Subcutaneous abdominal adipose tissue (tissue), 5 donors: Measurements from ENCODE around the gene SMYD5.
"Not testable (repeated sequence)": the region's sequence is repeated elsewhere in the genome, so short reads cannot be mapped to it uniquely, and the experiment has no call there.

Experiments used
- H3K27ac ChIP-seq: one replicate; pipeline ENCODE4 v1.7.0; 2013; ENCODE audit warnings: low read depth, mild to moderate bottlenecking, inconsistent platforms, low read length, moderate library complexity
- H3K27me3 ChIP-seq, 5 donors: one replicate each; pipeline ENCODE4 v1.7.0; 2013; ENCODE audit warnings: low read length in 5 of 5, inconsistent platforms in 1 of 5; ENCODE audit not compliant: control insufficient read depth in 5 of 5, insufficient read depth in 4 of 5
- H3K36me3 ChIP-seq, 5 donors: one replicate each; pipeline ENCODE4 v1.7.0; 2013; ENCODE audit warnings: low read length in 5 of 5; ENCODE audit not compliant: control insufficient read depth in 5 of 5, insufficient read depth in 5 of 5
- H3K4me1 ChIP-seq, 5 donors: one replicate each; pipeline ENCODE4 v1.7.0; 2013; ENCODE audit warnings: low read length in 5 of 5, mild to moderate bottlenecking in 3 of 5, moderate library complexity in 1 of 5; ENCODE audit not compliant: control insufficient read depth in 5 of 5, insufficient read depth in 5 of 5
- H3K4me3 ChIP-seq, 5 donors: one replicate each; pipeline ENCODE4 v1.7.0; 2013; ENCODE audit warnings: low read length in 5 of 5, low read depth in 1 of 5
- H3K9ac ChIP-seq, 5 donors: one replicate each; pipeline ENCODE4 v1.7.0; 2013; ENCODE audit warnings: low read length in 5 of 5, mild to moderate bottlenecking in 4 of 5, moderate library complexity in 3 of 5
- H3K9me3 ChIP-seq, 5 donors: one replicate each; pipeline ENCODE4 v1.7.0; 2013; ENCODE audit warnings: low read length in 5 of 5; ENCODE audit not compliant: control insufficient read depth in 5 of 5
- donor health status: healthy.
- donor health status: healthy.
- donor health status: healthy.
- donor health status: healthy.
- donor health status: healthy.

Gene SMYD5

GRCh38 chr2:73176205-73176880 lies 37.7 kb upstream of the SMYD5 start:
- peaks cover 0 to 31% (median 25%) of the 10 kb centered on the region in 5 donors for H3K4me1 ChIP-seq
- H3K36me3 ChIP-seq = no peaks in the 10 kb centered on the region
- peak overlapping the region; percentile 31 to 81 (median 77) for H3K9ac ChIP-seq
- peak overlapping the region; percentile 85 for H3K27ac ChIP-seq
- peaks cover 0 to 14% (median 6%) of the 10 kb centered on the region in 5 donors for H3K27me3 ChIP-seq
- no peaks in the 10 kb centered on the region for H3K9me3 ChIP-seq
- peak overlapping the region; percentile 60 to 84 (median 72) for H3K4me3 ChIP-seq

- H3K27ac ChIP-seq = peak overlapping the region; percentile 85
- no peaks in the 10 kb centered on the region for H3K36me3 ChIP-seq
- peaks cover 0 to 31% (median 25%) of the 10 kb centered on the region in 5 donors for H3K4me1 ChIP-seq
- H3K4me3 ChIP-seq = peak overlapping the region; percentile 60 to 84 (median 72)
- H3K9ac ChIP-seq = peak overlapping the region; percentile 31 to 81 (median 77)
- peaks cover 0 to 14% (median 6%) of the 10 kb centered on the region in 5 donors for H3K27me3 ChIP-seq
- H3K9me3 ChIP-seq = no peaks in the 10 kb centered on the region
Measured at GRCh38 chr2:73176881-73177644, 37.0 kb upstream of the SMYD5 start.

DNA sequence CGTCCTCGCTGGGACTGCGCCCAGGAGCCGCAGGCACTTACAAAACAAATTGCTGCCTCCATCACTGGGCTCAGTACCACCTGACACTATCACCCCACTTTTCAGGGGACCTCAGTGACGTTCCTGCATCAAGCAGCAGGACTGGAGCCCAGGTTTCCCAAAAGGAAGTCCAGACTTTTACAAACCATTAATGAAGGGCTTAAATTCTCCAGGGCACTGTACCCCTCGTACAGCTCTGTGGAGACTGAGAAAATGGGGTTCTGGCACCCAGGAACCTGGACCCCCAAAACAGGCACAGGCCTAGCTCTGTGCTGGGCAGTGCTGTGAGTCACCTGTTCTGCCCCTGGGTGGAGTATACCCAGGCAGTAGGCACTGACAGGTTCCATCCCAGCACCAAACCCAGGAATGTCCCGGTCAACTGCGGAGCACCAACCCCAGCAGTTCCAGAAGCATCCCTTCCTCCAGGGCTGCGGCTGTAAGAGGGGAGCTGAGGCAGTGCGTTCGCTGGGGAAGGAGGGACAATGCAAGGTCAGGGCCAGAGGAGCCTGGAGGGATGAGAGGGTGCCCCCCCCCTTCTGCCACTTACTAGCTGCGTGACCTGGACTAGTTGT lies 36.3 kb upstream of the SMYD5 start:
- peaks cover 0 to 31% (median 25%) of the 10 kb centered on the region in 5 donors for H3K4me1 ChIP-seq
- no peaks in the 10 kb centered on the region for H3K9me3 ChIP-seq
- peak overlapping the region in 1 of 5 donors; percentile 79 for H3K9ac ChIP-seq
- H3K27ac ChIP-seq = peak overlapping the region; percentile 85
- peak overlapping the region in 3 of 5 donors; percentile 72 to 84 (median 76) for H3K4me3 ChIP-seq
- H3K27me3 ChIP-seq = peaks cover 0 to 11% (median 6%) of the 10 kb centered on the region in 5 donors
- H3K36me3 ChIP-seq = no peaks in the 10 kb centered on the region

DNA sequence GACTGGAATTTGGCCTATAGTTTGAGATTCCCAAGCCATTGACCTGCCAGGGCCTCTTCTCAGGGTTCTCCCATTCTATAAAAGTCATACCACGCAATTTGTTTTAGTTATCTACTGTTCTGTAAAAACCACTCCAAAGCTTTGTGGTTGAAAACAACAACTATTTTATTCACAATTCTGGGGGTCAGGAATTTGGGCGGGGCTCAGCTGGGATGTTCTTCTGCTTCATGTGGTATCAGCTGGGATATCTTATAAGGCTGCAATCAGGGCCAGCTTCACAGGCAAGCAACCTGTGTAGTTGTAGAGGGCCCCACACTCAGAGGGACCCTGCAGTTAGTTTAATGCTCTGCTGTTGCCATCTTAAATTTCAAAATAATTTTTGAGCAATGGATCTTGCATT lies 28.1 kb upstream of the SMYD5 start:
- H3K4me3 ChIP-seq = no peak overlapping the region
- no peaks in the 10 kb centered on the region for H3K4me1 ChIP-seq
- H3K27me3 ChIP-seq = peaks cover 0 to 6% (median 0%) of the 10 kb centered on the region in 5 donors
- H3K36me3 ChIP-seq = no peaks in the 10 kb centered on the region
- peaks cover 0 to 9% (median 0%) of the 10 kb centered on the region in 5 donors for H3K9me3 ChIP-seq
- no peak overlapping the region for H3K27ac ChIP-seq
- no peak overlapping the region for H3K9ac ChIP-seq

DNA sequence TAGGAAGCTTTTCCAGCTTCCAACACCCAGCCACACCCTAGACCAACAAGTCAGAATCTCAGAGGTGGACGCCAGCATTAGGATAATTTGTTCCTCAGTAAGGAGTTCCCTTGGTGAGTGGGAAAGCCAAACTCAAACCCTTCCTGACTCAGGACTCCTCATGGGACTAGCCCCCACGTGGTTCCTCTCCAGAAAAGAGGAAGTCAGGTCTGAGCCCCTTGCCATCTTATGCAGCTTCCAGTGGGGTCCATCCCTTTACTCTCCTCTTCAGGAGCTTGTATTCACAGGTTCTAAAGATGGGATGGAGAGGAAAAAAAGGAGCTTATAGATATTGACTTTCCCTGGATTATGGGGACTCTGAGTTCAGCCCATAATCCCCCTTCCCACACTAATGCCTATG lies 26.5 kb upstream of the SMYD5 start:
- Histone ChIP-seq H3K36me3 (no peaks in the 10 kb centered on the region), H3K9ac (no peak overlapping the region), H3K9me3 (peaks cover 0 to 9% (median 0%) of the 10 kb centered on the region in 5 donors), H3K27ac (no peak overlapping the region), H3K4me3 (no peak overlapping the region), H3K27me3 (peaks cover 0 to 6% (median 0%) of the 10 kb centered on the region in 5 donors), H3K4me1 (no peaks in the 10 kb centered on the region)

- Histone ChIP-seq H3K4me3 (no peak overlapping the region), H3K9ac (no peak overlapping the region), H3K9me3 (no peaks in the 10 kb centered on the region), H3K27ac (no peak overlapping the region), H3K4me1 (peaks cover 0 to 17% (median 8%) of the 10 kb centered on the region in 5 donors), H3K27me3 (peaks cover 6 to 17% (median 8%) of the 10 kb centered on the region in 5 donors), H3K36me3 (no peaks in the 10 kb centered on the region)
Measured at GRCh38 chr2:73197579-73197978, 16.5 kb upstream of the SMYD5 start.

GRCh38 chr2:73200281-73200680 lies 13.8 kb upstream of the SMYD5 start:
- H3K9me3 ChIP-seq, H3K27ac ChIP-seq, H3K9ac ChIP-seq, H3K4me3 ChIP-seq, H3K36me3 ChIP-seq: not testable (repeated sequence)
- peaks cover 16 to 37% (median 23%) of the 10 kb centered on the region in 5 donors for H3K27me3 ChIP-seq
- peaks cover 0 to 26% (median 17%) of the 10 kb centered on the region in 5 donors for H3K4me1 ChIP-seq

GRCh38 chr2:73202156-73203054 lies 11.6 kb upstream of the SMYD5 start, which contains the start of gene NOTO:
Gene NOTO (plus strand): TSS chr2:73202574. CDS start chr2:73202667, 93 bp downstream.
- H3K27ac ChIP-seq = no peak within 1 kb of the TSS
- H3K4me1 ChIP-seq = peaks cover 0 to 26% (median 17%) of the 10 kb centered on the region in 5 donors
- H3K9me3 ChIP-seq = no peaks in the 10 kb centered on the region
- H3K27me3 ChIP-seq = peaks cover 13 to 37% (median 23%) of the 10 kb centered on the region in 5 donors
- H3K9ac ChIP-seq = peak within 1 kb of the TSS in 1 of 5 donors; percentile 4
- H3K36me3 ChIP-seq = no peaks in the 10 kb centered on the region
- H3K4me3 ChIP-seq = peak within 1 kb of the TSS in 4 of 5 donors; percentile 19 to 43 (median 30)

DNA sequence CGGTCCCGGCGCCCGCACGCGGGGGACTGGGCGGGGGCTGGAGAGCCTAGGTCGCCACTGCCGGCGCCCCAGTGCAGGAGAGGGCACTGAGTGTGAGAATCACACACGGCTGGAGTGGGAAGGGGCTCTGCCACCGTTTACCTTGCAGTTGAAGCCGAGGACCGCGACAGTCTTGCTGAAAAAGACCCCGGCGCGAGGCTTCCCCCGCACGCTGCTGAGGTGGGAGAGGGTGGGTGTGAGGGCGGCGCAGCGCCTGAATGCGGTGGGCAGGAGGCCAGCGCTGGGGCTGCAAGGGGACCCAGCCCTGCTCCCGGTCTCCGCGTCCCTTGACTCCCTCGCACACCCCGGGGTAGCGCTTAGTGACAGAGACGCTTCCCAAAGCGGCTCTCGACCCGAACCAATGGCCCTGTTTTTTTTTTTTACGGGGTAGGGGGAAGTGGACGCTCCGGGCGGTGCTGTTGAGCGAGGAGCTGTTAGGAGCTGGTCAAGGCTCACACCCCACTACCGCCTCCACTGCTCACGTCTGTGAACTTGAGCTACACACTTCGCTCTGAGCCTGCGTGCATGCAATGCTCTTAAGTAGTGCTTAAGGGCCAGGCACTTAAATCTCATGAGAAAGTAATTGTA lies 10.9 kb upstream of the SMYD5 start:
- Histone ChIP-seq H3K4me3 (peak overlapping the region in 3 of 5 donors; percentile 19 to 43 (median 39)), H3K9ac (peak overlapping the region in 1 of 5 donors; percentile 4)

More for the DNA sequence above, 10.9 kb upstream of the SMYD5 start:
- no peaks in the 10 kb centered on the region for H3K36me3 ChIP-seq
- no peaks in the 10 kb centered on the region for H3K9me3 ChIP-seq
- H3K27me3 ChIP-seq = peaks cover 13 to 34% (median 23%) of the 10 kb centered on the region in 5 donors
- H3K4me1 ChIP-seq = peaks cover 0 to 26% (median 17%) of the 10 kb centered on the region in 5 donors
- H3K27ac ChIP-seq = no peak overlapping the region
